ENCODE results near the gene ITIH4. TPM values are rescaled to one million over a fixed set of nuclear protein-coding genes. Genes with fewer than 3 reads are reported as not detected.

ITIH4 gene
- total RNA-seq, 3 donors from 2014 or later, result 5.6 to 9.5 (median 5.8) TPM

- Histone ChIP-seq H3K27ac (no peak overlapping the region), H3K9me3 (no peaks in the 10 kb centered on the region), H3K36me3 (no peaks in the 10 kb centered on the region), H3K27me3 (no peaks in the 10 kb centered on the region), H3K4me1 (no peaks in the 10 kb centered on the region), H3K4me3 (no peak overlapping the region)
- intact Hi-C loops (cut with DNase I; ENCODE audit: low total_unique reads), result loop anchor here (2.0 kb wide), 1 partner anchor 28 kb away; no protein-coding TSS in a partner anchor
- DNase-seq (ENCODE audit: low spot score in 2 of 2), result no peak
- TF ChIP-seq, protein P1, sequence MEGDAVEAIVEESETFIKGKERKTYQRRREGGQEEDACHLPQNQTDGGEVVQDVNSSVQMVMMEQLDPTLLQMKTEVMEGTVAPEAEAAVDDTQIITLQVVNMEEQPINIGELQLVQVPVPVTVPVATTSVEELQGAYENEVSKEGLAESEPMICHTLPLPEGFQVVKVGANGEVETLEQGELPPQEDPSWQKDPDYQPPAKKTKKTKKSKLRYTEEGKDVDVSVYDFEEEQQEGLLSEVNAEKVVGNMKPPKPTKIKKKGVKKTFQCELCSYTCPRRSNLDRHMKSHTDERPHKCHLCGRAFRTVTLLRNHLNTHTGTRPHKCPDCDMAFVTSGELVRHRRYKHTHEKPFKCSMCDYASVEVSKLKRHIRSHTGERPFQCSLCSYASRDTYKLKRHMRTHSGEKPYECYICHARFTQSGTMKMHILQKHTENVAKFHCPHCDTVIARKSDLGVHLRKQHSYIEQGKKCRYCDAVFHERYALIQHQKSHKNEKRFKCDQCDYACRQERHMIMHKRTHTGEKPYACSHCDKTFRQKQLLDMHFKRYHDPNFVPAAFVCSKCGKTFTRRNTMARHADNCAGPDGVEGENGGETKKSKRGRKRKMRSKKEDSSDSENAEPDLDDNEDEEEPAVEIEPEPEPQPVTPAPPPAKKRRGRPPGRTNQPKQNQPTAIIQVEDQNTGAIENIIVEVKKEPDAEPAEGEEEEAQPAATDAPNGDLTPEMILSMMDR (IDR thresholded peaks at IDR 0.05), result no peak
- no peak for TF ChIP-seq POLR2A (IDR thresholded peaks at IDR 0.05)
Observed at GRCh38 chr3:52820736-52821135, 9.7 kb downstream of the ITIH4 start.

DNA sequence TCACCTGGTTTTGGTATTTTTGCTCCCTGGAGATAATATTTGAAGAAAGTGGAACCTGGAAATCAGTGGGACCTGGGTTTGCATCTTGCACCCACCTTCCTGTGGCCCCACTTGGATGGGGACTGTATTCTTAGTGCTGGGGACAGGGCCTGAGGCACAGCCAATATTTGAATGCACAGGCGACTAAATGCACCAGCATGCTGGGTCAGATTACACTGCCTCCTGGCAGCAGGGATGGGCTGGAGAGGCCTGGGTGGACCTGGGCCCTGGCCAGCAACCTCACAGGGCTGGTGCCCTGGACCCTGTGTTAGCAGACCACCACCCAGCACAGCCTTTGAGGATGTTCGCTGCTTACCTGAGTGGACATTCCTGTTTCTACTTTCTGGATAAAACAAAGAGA lies 10.5 kb downstream of the ITIH4 start:
- Histone ChIP-seq H3K4me3 (no peak overlapping the region), H3K27ac (no peak overlapping the region), H3K4me1 (no peaks in the 10 kb centered on the region), H3K36me3 (no peaks in the 10 kb centered on the region), H3K27me3 (no peaks in the 10 kb centered on the region), H3K9me3 (no peaks in the 10 kb centered on the region)
- intact Hi-C loops (cut with DNase I; ENCODE audit: low total_unique reads), result loop anchor here (2.0 kb wide), 1 partner anchor 27 kb away; no protein-coding TSS in a partner anchor
- TF ChIP-seq POLR2A (IDR thresholded peaks at IDR 0.05) (no peak), POLR2AphosphoS5 (IDR thresholded peaks at IDR 0.05) (no peak)
- TF ChIP-seq, protein P1 (IDR thresholded peaks at IDR 0.05), result no peak
- no peak for DNase-seq (ENCODE audit: low spot score in 2 of 2)

GRCh38 chr3:52817860-52818259 lies 12.6 kb downstream of the ITIH4 start:
- no peak overlapping the region for H3K4me3 ChIP-seq
- TF ChIP-seq POLR2A (IDR thresholded peaks at IDR 0.05), result no peak
- TF ChIP-seq, protein P1 (IDR thresholded peaks at IDR 0.05), result no peak
- no peak for TF ChIP-seq POLR2AphosphoS5 (IDR thresholded peaks at IDR 0.05)
- no peaks in the 10 kb centered on the region for H3K9me3 ChIP-seq
- intact Hi-C loops (cut with DNase I; ENCODE audit: low total_unique reads), result no loop called here
- no peaks in the 10 kb centered on the region for H3K4me1 ChIP-seq
- no peak for DNase-seq (ENCODE audit: low spot score in 2 of 2)
- no peak overlapping the region for H3K27ac ChIP-seq
- H3K27me3 ChIP-seq, result no peaks in the 10 kb centered on the region
- H3K36me3 ChIP-seq, result no peaks in the 10 kb centered on the region

DNA sequence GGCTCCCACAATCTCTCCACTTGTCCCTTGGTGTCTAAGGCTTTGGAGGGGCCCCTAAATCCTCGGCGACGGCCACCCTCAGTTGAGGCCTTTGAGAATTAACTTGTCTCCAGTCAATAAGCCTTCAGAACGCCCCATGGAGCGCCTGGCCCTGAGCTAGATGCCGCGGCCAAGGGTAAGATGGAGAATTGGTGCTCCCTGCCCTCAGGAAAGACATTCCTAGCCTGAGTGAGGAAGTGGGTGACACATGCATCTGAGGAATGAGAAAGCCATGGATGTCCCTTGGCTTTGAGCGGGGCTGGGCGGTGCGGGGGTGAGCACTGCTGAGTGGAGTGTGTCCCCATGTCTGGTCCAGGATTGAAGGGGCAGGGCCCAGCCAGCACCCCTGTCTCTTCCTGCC lies 13.3 kb downstream of the ITIH4 start:
- intact Hi-C loops (cut with DNase I; ENCODE audit: low total_unique reads), result no loop called here
- TF ChIP-seq, protein P1 (IDR thresholded peaks at IDR 0.05), result no peak
- TF ChIP-seq POLR2A (IDR thresholded peaks at IDR 0.05), result no peak
- TF ChIP-seq POLR2AphosphoS5 (IDR thresholded peaks at IDR 0.05), result no peak
- no peaks in the 10 kb centered on the region for H3K36me3 ChIP-seq

GRCh38 chr3:52816654-52817053 lies 13.8 kb downstream of the ITIH4 start:
- Histone ChIP-seq H3K9me3 (no peaks in the 10 kb centered on the region), H3K36me3 (no peaks in the 10 kb centered on the region), H3K4me1 (no peaks in the 10 kb centered on the region), H3K27ac (no peak overlapping the region), H3K4me3 (no peak overlapping the region), H3K27me3 (no peaks in the 10 kb centered on the region)
- DNase-seq (ENCODE audit: low spot score in 2 of 2), result no peak
- no peak for TF ChIP-seq POLR2A (IDR thresholded peaks at IDR 0.05)
- TF ChIP-seq POLR2AphosphoS5 (IDR thresholded peaks at IDR 0.05), result no peak
- TF ChIP-seq, protein P1 (IDR thresholded peaks at IDR 0.05), result no peak
- intact Hi-C loops (cut with DNase I; ENCODE audit: low total_unique reads), result no loop called here

More for the DNA sequence above, 13.3 kb downstream of the ITIH4 start:
- Histone ChIP-seq H3K4me3 (no peak overlapping the region), H3K9me3 (no peaks in the 10 kb centered on the region), H3K4me1 (no peaks in the 10 kb centered on the region), H3K27ac (no peak overlapping the region), H3K27me3 (no peaks in the 10 kb centered on the region)
- DNase-seq (ENCODE audit: low spot score in 2 of 2), result no peak

All from breast epithelium (tissue), 4 donors.